HCT116 (cell line): Measurements from ENCODE around the gene C10orf90. TPM values are rescaled to one million over a fixed set of nuclear protein-coding genes. Genes with fewer than 3 reads are reported as not detected.

Source experiments
- ATAC-seq: fragments of 200-7000 bp; cut with Tn5 transposase; 2 replicates; pipeline ENCODE4 v1.9.1; 2020; ENCODE audit warnings: mild to moderate bottlenecking, moderate library complexity
- BruUV-seq: library from RNA; stranded (reverse); fragments of 400-500 nt; replicated peaks from 2 replicates; lab custom pipeline; 2021; lab: Mats Ljungman, UMichigan
- CTCF ChIA-PET: fragments of 300-600 bp; sonication (Branson Sonifier 250); formaldehyde crosslinking; loops from one replicate; lab custom pipeline; 2021; ENCODE audit warnings: antibody characterized with exemption; lab: Charles Lee
- POLR2A ChIA-PET: fragments of 300-600, 350-600 bp; sonication (Branson Sonifier 250); formaldehyde crosslinking; loops from one replicate; lab custom pipeline; 2021; ENCODE audit warnings: antibody characterized with exemption; lab: Charles Lee
- RAD21 ChIA-PET, 2 experiments: fragments of 300-600 bp; sonication (Branson Sonifier 250); formaldehyde crosslinking; loops; one replicate each; lab custom pipeline; 2023; ENCODE audit warnings: low total read pairs in 2 of 2; ENCODE audit not compliant: uncharacterized antibody in 2 of 2, unreplicated experiment in 2 of 2, low non-redundant PET in 1 of 2; lab: Charles Lee
- DNase-seq: peaks from one replicate; pipeline ENCODE4 v3.0.0-alpha.2; 2010; ENCODE audit warnings: low read depth, low spot score
- H2AFZ ChIP-seq: fragments of 200-600 bp; shearing (Covaris generic), sonication (generic); 2 replicates; pipeline ENCODE4 v1.6.1; 2017; ENCODE audit warnings: low read depth, mixed run types, mixed read lengths, antibody characterized with exemption, low read length; ENCODE audit not compliant: poor library complexity, severe bottlenecking
- H3K27ac ChIP-seq: 2 replicates; pipeline ENCODE4 v1.5.1; 2012; ENCODE audit warnings: low read depth, low read length
- H3K27me3 ChIP-seq: fragments of 200-600 bp; sonication (generic); 2 replicates; pipeline ENCODE4 v1.6.1; 2016; ENCODE audit warnings: mixed run types, low read length, mixed read lengths; ENCODE audit not compliant: insufficient read depth
- H3K36me3 ChIP-seq, 2 experiments: fragments of 200-500 bp in 1 of 2; fragments of 200-600 bp in 1 of 2; sonication (Bioruptor generic) in 1 of 2; sonication (generic) in 1 of 2; 2 replicates each; pipeline versions ENCODE4 v1.5.1 to v1.6.1; 2014 to 2016; ENCODE audit warnings: low read length in 2 of 2, inconsistent platforms in 1 of 2, mixed read lengths in 1 of 2, mixed run types in 1 of 2; ENCODE audit not compliant: insufficient read depth in 2 of 2, control insufficient read depth in 1 of 2
- H3K4me1 ChIP-seq, 2 experiments: fragments of 200-600 bp in 1 of 2; sonication (generic) in 1 of 2; 2 replicates each; pipeline versions ENCODE4 v1.5.1 to v1.6.1; 2012 to 2017; ENCODE audit warnings: low read length in 2 of 2, inconsistent platforms in 1 of 2, mild to moderate bottlenecking in 1 of 2, mixed read lengths in 1 of 2, mixed run types in 1 of 2, moderate library complexity in 1 of 2; ENCODE audit not compliant: insufficient read depth in 2 of 2, control insufficient read depth in 1 of 2
- H3K4me2 ChIP-seq: fragments of 200-600 bp; sonication (generic); 2 replicates; pipeline ENCODE4 v1.6.1; 2017; ENCODE audit warnings: mixed run types, low read length, mixed read lengths
- H3K4me3 ChIP-seq, 2 experiments: fragments of 200-600 bp in 1 of 2; sonication (generic) in 1 of 2; replicated peaks in 1 of 2; 2 replicates each; pipeline ENCODE4 v1.5.1; 2011 to 2016; ENCODE audit warnings: low read length in 2 of 2, control low read depth in 1 of 2, low read depth in 1 of 2, mild to moderate bottlenecking in 1 of 2, mixed read lengths in 1 of 2, mixed run types in 1 of 2
- H3K79me2 ChIP-seq: fragments of 200-600 bp; sonication (generic); 2 replicates; pipeline ENCODE4 v1.6.1; 2017; ENCODE audit warnings: mild to moderate bottlenecking, mixed run types, low read length, moderate library complexity, mixed read lengths; ENCODE audit not compliant: insufficient read depth
- H3K9ac ChIP-seq: fragments of 200-600 bp; sonication (generic); 2 replicates; pipeline ENCODE4 v1.6.1; 2016; ENCODE audit warnings: low read length, mixed read lengths
- H3K9me2 ChIP-seq: fragments of 200-600 bp; sonication (generic), shearing (Covaris generic); 2 replicates; pipeline ENCODE4 v1.6.1; 2017; ENCODE audit warnings: mixed run types, mild to moderate bottlenecking, moderate library complexity; ENCODE audit not compliant: insufficient read depth
- H3K9me3 ChIP-seq, 2 experiments: fragments of 200-500 bp in 1 of 2; fragments of 200-600 bp in 1 of 2; sonication (Bioruptor generic) in 1 of 2; sonication (generic) in 1 of 2; 2 replicates each; pipeline ENCODE4 v1.6.1; 2014 to 2017; ENCODE audit warnings: low read length in 2 of 2, mixed read lengths in 2 of 2, inconsistent platforms in 1 of 2, low read depth in 1 of 2, mild to moderate bottlenecking in 1 of 2, mixed run types in 1 of 2, moderate library complexity in 1 of 2; ENCODE audit not compliant: control insufficient read depth in 1 of 2, insufficient read depth in 1 of 2
- H4K20me1 ChIP-seq: fragments of 200-600 bp; sonication (generic), shearing (Covaris generic); 2 replicates; pipeline ENCODE4 v1.6.1; 2017; ENCODE audit warnings: mixed run types, mild to moderate bottlenecking, moderate library complexity; ENCODE audit not compliant: insufficient read depth
- CBX3 ChIP-seq: IDR thresholded peaks from 2 replicates; pipeline ENCODE4 v1.6.1; 2012; ENCODE audit warnings: low read depth
- ELF1 ChIP-seq: IDR thresholded peaks from 2 replicates; pipeline ENCODE4 v1.6.1; 2012; ENCODE audit warnings: low read depth, borderline replicate concordance
- EZH2 ChIP-seq: fragments of 200-600 bp; sonication (generic); IDR thresholded peaks from 2 replicates; pipeline ENCODE4 v1.6.1; 2017; ENCODE audit warnings: antibody characterized with exemption, mixed run types
- EZH2phosphoT487 ChIP-seq: fragments of 200-600 bp; IDR thresholded peaks from 2 replicates; pipeline ENCODE4 v1.6.1; 2018; ENCODE audit warnings: antibody characterized with exemption, borderline replicate concordance
- FOSL1 ChIP-seq: IDR thresholded peaks from 2 replicates; pipeline ENCODE4 v1.6.1; 2012; ENCODE audit warnings: low read depth
- JUND ChIP-seq: IDR thresholded peaks from 2 replicates; pipeline ENCODE4 v1.6.1; 2012
- POLR2AphosphoS5 ChIP-seq: IDR thresholded peaks from 2 replicates; pipeline ENCODE4 v1.6.1; 2011; ENCODE audit warnings: mild to moderate bottlenecking, low read depth, low read length, moderate library complexity
- SRF ChIP-seq: IDR thresholded peaks from 2 replicates; pipeline ENCODE4 v1.6.1; 2012; ENCODE audit warnings: low read depth
- TCF7L2 ChIP-seq: IDR thresholded peaks from 2 replicates; pipeline ENCODE4 v1.7.0; 2011; ENCODE audit warnings: borderline replicate concordance, inconsistent platforms; ENCODE audit not compliant: insufficient read depth, insufficient read length; ENCODE audit errors: extremely low read depth
- YY1 ChIP-seq: IDR thresholded peaks from 2 replicates; pipeline ENCODE4 v1.6.1; 2011; ENCODE audit warnings: low read length, low read depth, moderate library complexity, mild to moderate bottlenecking; ENCODE audit not compliant: insufficient replicate concordance; ENCODE audit errors: extremely low read depth
- intact Hi-C: fragments of 100-400 bp; cut with micrococcal nuclease; formaldehyde crosslinking; loops from 2 replicates; pipeline ENCODE4 v1.10.0; 2022
- total RNA-seq: library from RNA; stranded (reverse); gene quantifications from one replicate; pipeline ENCODE4 v1.2.1, GENCODE V29; 2021; ENCODE audit not compliant: unreplicated experiment
- TF ChIP-seq, protein P1 (sequence below): IDR thresholded peaks from 2 replicates; pipeline ENCODE4 v1.6.1; 2012
- TF ChIP-seq, protein P2 (sequence below): IDR thresholded peaks from 2 replicates; pipeline ENCODE4 v1.6.1; 2012
- TF ChIP-seq, protein P3 (sequence below): IDR thresholded peaks from 2 replicates; pipeline ENCODE4 v1.6.1; 2012; ENCODE audit warnings: low read depth

The C10orf90 gene
- total RNA-seq, 1 experiment from 2014 or later: not detected

DNA sequence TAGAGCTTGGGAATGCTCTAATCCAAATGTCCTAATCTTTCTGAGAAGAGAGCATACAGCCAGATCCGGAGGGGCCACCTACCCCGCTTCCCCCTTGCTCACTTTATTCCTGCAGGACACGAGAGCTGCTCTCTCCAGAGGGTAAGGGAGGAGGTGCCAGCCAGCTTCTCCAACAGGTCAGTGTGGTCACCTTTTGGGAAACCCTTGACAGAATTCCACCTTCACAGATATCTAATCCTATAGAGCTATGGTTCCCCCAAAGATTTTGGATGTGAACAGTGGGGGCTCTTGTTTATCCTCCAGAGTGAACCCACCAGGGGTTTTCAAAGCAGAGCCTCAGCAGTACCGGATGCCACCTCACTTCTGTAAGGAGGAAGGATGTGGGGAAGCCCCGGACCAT is 34.6 kb upstream of the C10orf90 start:
- no peak for DNase-seq
- POLR2A ChIA-PET: no interaction called here
- BruUV-seq: no TSS peak
- no peak overlapping the region for H3K4me2 ChIP-seq
- CTCF ChIA-PET: no interaction called here
- H3K9ac ChIP-seq: no peak overlapping the region
- H3K9me2 ChIP-seq: no peaks in the 10 kb centered on the region
- H3K36me3 ChIP-seq: no peaks in the 10 kb centered on the region
- no peaks in the 10 kb centered on the region for H3K79me2 ChIP-seq
- TF ChIP-seq FOSL1: no peak
- no peak for TF ChIP-seq YY1
- no peak for TF ChIP-seq TCF7L2
- no peak for TF ChIP-seq SRF
- no peak for TF ChIP-seq JUND
- no peak for TF ChIP-seq EZH2
- TF ChIP-seq ELF1: no peak
- TF ChIP-seq, protein P1, sequence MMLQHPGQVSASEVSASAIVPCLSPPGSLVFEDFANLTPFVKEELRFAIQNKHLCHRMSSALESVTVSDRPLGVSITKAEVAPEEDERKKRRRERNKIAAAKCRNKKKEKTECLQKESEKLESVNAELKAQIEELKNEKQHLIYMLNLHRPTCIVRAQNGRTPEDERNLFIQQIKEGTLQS: no peak
- no peak for TF ChIP-seq EZH2phosphoT487
- no peak for TF ChIP-seq POLR2AphosphoS5
- TF ChIP-seq, protein P2, sequence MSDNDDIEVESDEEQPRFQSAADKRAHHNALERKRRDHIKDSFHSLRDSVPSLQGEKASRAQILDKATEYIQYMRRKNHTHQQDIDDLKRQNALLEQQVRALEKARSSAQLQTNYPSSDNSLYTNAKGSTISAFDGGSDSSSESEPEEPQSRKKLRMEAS: no peak
- no peak for TF ChIP-seq CBX3
- TF ChIP-seq, protein P3, sequence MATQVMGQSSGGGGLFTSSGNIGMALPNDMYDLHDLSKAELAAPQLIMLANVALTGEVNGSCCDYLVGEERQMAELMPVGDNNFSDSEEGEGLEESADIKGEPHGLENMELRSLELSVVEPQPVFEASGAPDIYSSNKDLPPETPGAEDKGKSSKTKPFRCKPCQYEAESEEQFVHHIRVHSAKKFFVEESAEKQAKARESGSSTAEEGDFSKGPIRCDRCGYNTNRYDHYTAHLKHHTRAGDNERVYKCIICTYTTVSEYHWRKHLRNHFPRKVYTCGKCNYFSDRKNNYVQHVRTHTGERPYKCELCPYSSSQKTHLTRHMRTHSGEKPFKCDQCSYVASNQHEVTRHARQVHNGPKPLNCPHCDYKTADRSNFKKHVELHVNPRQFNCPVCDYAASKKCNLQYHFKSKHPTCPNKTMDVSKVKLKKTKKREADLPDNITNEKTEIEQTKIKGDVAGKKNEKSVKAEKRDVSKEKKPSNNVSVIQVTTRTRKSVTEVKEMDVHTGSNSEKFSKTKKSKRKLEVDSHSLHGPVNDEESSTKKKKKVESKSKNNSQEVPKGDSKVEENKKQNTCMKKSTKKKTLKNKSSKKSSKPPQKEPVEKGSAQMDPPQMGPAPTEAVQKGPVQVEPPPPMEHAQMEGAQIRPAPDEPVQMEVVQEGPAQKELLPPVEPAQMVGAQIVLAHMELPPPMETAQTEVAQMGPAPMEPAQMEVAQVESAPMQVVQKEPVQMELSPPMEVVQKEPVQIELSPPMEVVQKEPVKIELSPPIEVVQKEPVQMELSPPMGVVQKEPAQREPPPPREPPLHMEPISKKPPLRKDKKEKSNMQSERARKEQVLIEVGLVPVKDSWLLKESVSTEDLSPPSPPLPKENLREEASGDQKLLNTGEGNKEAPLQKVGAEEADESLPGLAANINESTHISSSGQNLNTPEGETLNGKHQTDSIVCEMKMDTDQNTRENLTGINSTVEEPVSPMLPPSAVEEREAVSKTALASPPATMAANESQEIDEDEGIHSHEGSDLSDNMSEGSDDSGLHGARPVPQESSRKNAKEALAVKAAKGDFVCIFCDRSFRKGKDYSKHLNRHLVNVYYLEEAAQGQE: no peak
- peaks cover 55% of the 10 kb centered on the region for H3K27me3 ChIP-seq
- RAD21 ChIA-PET: no interaction called here
- no peak for ATAC-seq
- H3K4me1 ChIP-seq: no peaks in the 10 kb centered on the region
- H4K20me1 ChIP-seq: no peaks in the 10 kb centered on the region
- H3K9me3 ChIP-seq: no peaks in the 10 kb centered on the region
- no peak overlapping the region for H3K4me3 ChIP-seq
- intact Hi-C loops: no loop called here
- H3K27ac ChIP-seq: no peak overlapping the region
- no peak overlapping the region for H2AFZ ChIP-seq
